Upper lobe of right lung (tissue), 1 donor: ENCODE measurements around the gene RPS3. TPM values are rescaled to one million over a fixed set of nuclear protein-coding genes. Genes with fewer than 3 reads are reported as not detected.

ENCODE experiments used
- ATAC-seq: fragments of 200-7000 bp; cut with Tn5 transposase; one replicate; pipeline ENCODE4 v1.9.1; 2020; ENCODE audit warnings: mild to moderate bottlenecking, moderate library complexity
- DNase-seq: peaks from one replicate; pipeline ENCODE4 v3.0.0-alpha.2; 2020
- H3K27ac ChIP-seq: fragments of 200-600 bp; one replicate; pipeline ENCODE4 v1.8.0; 2022
- H3K27me3 ChIP-seq: fragments of 200-600 bp; one replicate; pipeline ENCODE4 v1.8.0; 2022; ENCODE audit warnings: mild to moderate bottlenecking
- H3K36me3 ChIP-seq: fragments of 200-600 bp; one replicate; pipeline ENCODE4 v1.8.0; 2022
- H3K4me1 ChIP-seq: fragments of 200-600 bp; one replicate; pipeline ENCODE4 v1.8.0; 2022
- H3K4me3 ChIP-seq: fragments of 200-600 bp; one replicate; pipeline ENCODE4 v1.8.0; 2022; ENCODE audit warnings: mild to moderate bottlenecking
- H3K9me3 ChIP-seq: fragments of 200-600 bp; one replicate; pipeline ENCODE4 v1.8.0; 2022
- intact Hi-C: fragments of 100-400 bp; cut with DNase I; formaldehyde crosslinking; loops from one replicate; pipeline ENCODE4 v1.11.0; 2022
- total RNA-seq: library from RNA; stranded (reverse); fragmentation: NEBNext Ultra II Directional; extraction: Animal tissue kit (Norgen Biotek cat#: 25700); gene quantifications from one replicate; pipeline ENCODE4 v1.2.1, GENCODE V29; 2021
- TF ChIP-seq, protein P1 (sequence below): fragments of 200-600 bp; IDR thresholded peaks from one replicate; pipeline ENCODE4 v1.8.0; 2022; ENCODE audit warnings: antibody characterized with exemption
- donor health status: DM: no; HTN: yes; CAD: no; lungs with severe emphysema.

Gene RPS3
- total RNA-seq, 1 donor from 2014 or later: 1,778 TPM

DNA sequence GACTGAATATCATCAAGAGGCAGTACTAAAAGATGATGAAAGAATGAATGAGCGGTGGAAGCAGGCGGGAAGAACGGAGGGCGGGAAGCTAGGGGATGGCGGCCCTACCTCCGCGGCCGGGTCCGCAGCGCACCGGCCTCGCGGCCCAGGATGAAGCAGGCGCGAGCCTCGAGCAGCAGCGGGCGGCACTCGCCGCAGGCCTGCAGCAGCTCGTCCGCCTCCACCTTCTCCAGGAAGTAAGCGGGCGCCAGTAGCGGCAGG lies 30.3 kb downstream of the RPS3 start:
- Histone ChIP-seq H3K36me3 (no peaks in the 10 kb centered on the region), H3K9me3 (no peaks in the 10 kb centered on the region), H3K4me3 (no peak overlapping the region), H3K27ac (no peak overlapping the region), H3K27me3 (peaks cover 13% of the 10 kb centered on the region), H3K4me1 (peaks cover 12% of the 10 kb centered on the region)
- intact Hi-C loops: no loop called here
- DNase-seq: no peak
- TF ChIP-seq, protein P1, sequence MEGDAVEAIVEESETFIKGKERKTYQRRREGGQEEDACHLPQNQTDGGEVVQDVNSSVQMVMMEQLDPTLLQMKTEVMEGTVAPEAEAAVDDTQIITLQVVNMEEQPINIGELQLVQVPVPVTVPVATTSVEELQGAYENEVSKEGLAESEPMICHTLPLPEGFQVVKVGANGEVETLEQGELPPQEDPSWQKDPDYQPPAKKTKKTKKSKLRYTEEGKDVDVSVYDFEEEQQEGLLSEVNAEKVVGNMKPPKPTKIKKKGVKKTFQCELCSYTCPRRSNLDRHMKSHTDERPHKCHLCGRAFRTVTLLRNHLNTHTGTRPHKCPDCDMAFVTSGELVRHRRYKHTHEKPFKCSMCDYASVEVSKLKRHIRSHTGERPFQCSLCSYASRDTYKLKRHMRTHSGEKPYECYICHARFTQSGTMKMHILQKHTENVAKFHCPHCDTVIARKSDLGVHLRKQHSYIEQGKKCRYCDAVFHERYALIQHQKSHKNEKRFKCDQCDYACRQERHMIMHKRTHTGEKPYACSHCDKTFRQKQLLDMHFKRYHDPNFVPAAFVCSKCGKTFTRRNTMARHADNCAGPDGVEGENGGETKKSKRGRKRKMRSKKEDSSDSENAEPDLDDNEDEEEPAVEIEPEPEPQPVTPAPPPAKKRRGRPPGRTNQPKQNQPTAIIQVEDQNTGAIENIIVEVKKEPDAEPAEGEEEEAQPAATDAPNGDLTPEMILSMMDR: no peak
- ATAC-seq: no peak

DNA sequence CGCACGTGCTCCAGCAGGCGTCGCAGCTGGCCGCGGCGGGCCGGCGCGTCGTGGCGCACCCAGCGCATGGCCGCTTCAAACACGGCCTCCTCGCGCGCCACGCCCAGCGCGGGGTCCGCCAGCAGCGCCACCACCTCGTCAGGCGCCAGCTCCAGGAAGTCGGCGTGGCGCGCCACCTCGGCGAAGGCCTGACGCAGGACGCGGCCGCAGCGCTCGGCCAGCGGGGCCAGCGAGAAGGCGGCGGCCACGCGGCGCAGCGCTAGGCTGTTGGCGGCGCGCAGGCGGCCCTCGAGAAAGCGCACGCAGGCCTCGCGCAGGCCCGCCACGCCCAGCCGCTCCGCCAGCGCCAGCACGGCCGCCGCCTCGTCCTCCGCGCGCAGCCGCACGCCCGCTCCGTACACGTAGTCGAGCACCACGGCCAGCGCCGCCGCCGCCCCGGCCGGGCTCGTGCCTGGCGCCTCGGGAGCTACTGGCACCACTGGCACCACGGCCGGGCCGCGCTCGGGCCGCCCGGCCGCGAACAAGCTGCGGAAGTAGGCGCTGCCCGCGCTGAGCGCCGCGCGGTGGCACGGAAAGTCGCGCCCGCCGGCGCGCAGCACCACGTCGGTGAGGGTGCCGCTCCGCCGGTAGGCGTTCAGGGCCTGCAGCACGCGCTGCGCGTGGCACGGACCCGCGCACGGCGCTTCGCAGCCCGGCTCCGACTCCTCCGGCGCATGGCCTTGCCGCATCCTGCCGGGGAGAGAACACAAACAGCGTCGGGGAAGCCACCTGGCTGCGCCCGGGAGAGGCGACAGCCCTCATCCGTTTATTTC lies 30.8 kb downstream of the RPS3 start:
- intact Hi-C loops: no loop called here
- Histone ChIP-seq H3K27ac (no peak overlapping the region), H3K36me3 (no peaks in the 10 kb centered on the region), H3K9me3 (no peaks in the 10 kb centered on the region), H3K4me1 (peaks cover 12% of the 10 kb centered on the region), H3K4me3 (peak overlapping the region; percentile 45), H3K27me3 (peaks cover 13% of the 10 kb centered on the region)
- TF ChIP-seq, protein P1: no peak
- peak; percentile 81 for ATAC-seq
- DNase-seq: peak; percentile 90

DNA sequence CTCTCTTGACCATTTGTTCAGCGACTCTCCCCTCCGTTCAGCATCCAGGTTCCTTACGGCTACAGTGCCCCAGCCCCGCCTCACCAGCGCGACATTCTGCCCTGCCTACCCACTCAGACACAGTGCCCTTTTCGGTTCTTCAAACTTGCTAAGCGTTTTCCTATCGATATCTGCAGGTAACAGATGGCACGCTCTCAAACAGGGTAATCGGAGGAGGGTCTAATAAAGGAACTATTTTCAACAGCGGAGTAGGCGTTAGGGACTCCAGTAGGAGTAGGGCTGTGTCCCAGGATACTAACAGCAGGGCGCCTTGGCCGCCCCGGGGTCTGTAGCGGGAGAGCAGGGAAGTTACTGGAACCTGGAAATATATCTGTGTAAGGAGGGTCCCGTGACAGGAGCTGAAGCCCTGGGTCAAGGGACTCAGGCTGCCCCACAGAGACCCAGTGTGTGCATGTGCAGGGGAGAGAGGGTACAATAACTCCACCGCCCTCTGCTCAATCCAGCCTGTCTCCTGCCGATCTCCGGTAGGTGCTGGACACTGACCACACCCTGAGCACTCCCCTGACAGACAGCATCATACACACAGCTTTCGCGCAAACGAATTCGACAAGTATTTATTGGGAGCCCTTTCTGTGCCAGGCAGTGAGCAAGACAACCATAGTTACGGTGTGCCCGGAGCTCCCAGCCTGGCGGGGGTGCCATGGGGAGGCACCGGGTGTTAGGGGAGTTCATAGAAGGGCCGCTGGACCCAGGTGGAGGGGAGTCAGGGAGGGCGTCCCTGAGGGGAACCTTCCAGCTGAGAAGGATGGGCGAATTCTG lies 31.6 kb downstream of the RPS3 start:
- no peaks in the 10 kb centered on the region for H3K36me3 ChIP-seq
- H3K4me1 ChIP-seq: peaks cover 12% of the 10 kb centered on the region
- no peaks in the 10 kb centered on the region for H3K9me3 ChIP-seq
- TF ChIP-seq, protein P1: no peak
- peaks cover 13% of the 10 kb centered on the region for H3K27me3 ChIP-seq
- intact Hi-C loops: no loop called here
- DNase-seq (no peak), ATAC-seq (no peak)
- H3K27ac ChIP-seq: no peak overlapping the region
- H3K4me3 ChIP-seq: peak overlapping the region; percentile 45

DNA sequence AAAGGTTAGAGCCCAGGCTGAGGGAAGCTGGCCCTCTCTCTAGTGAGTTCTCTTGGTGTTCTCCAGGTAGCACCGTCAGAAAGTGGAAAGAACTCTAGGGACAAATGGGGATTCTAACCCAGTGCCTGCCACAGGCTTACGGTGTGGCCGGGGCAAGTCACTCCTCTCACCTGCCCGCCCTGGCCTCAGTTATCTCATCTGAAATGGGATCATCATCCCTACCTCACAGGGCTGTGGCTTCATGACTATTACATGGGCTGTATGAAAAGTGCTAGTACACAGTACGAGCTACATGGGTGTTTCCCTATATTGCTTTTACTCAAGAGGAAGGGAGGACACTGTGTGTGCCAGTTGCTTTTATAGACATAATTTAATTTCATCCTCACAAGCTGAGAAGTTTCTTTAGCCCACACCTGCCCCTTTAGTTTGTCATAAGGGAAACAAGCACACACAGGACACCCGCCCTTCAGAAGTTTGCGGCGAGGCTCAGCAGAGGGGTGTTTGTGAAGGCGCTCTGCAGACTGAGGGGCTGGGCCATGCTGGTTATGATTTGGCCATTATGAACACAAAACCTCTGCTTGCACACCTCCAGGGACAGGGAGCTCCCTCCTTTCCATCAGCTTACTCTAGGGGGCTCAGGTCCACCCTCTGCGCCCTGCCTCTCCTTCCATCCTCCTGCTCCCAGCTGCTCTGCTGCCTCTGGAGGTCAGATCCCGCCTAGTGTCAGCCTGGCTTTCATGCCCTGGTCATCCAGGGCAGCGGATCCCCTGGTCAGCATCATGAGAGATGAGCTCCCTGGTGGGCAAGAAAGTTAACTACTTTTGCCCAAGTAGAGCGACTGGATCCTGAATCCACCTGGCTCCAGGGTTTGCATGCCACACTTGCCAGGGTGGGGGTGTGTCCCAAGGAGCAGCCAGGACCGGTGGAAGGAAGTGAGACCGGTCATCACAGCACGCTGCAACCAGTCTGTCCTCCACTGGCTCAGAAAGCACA lies 32.5 kb downstream of the RPS3 start:
- intact Hi-C loops: no loop called here
- no peaks in the 10 kb centered on the region for H3K36me3 ChIP-seq
- ATAC-seq: no peak
- no peaks in the 10 kb centered on the region for H3K9me3 ChIP-seq
- peaks cover 12% of the 10 kb centered on the region for H3K4me1 ChIP-seq
- TF ChIP-seq, protein P1: no peak
- no peak overlapping the region for H3K4me3 ChIP-seq
- H3K27me3 ChIP-seq: peaks cover 13% of the 10 kb centered on the region
- H3K27ac ChIP-seq: no peak overlapping the region
- no peak for DNase-seq

DNA sequence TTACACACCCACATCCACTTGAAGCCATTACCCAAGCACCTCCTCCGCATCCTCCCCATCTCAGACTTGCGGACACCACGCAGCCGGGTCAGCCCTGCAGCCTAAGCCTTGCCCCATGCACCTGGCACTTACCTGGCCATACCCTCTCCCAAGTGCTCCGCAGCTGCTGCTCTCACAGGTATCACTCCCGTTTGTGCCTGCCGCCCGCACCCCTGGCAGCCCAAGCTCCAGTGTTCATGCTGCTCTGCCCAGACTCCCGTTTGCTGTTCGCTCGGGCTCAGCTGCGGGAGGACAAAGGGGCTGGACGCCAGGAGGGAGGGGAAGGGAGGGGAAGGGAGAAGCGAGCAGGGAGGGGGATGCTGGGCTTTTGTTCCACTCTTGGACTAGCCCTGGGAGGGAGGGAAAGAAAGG lies 33.6 kb downstream of the RPS3 start, which contains the start of gene KLHL35:
Gene KLHL35 (minus strand): TSS at position 293 of the 411 bp plus-strand sequence. CDS start 2,574 bp downstream, outside the sequence.
- TF ChIP-seq, protein P1: no peak
- no peak for ATAC-seq
- no peak for DNase-seq

More for the DNA sequence above, 33.6 kb downstream of the RPS3 start, which contains the start of gene KLHL35:
- Histone ChIP-seq H3K36me3 (no peaks in the 10 kb centered on the region), H3K4me3 (no peak within 1 kb of the TSS), H3K27ac (no peak within 1 kb of the TSS), H3K4me1 (peaks cover 7% of the 10 kb centered on the region), H3K27me3 (peaks cover 13% of the 10 kb centered on the region), H3K9me3 (no peaks in the 10 kb centered on the region)
- intact Hi-C loops: no loop called here
